HG03280 (cell line): ENCODE data around the gene KAT5.
"Not testable (repeated sequence)": the region's sequence is repeated elsewhere in the genome, so short reads cannot be mapped to it uniquely, and the experiment has no call there.

Source experiments
- ATAC-seq: cut with Tn5 transposase; IDR thresholded peaks from one replicate; pipeline ENCODE4 v1.9.1; 2021; ENCODE audit warnings: mild to moderate bottlenecking, moderate library complexity; ENCODE audit not compliant: unreplicated experiment

Gene KAT5

DNA sequence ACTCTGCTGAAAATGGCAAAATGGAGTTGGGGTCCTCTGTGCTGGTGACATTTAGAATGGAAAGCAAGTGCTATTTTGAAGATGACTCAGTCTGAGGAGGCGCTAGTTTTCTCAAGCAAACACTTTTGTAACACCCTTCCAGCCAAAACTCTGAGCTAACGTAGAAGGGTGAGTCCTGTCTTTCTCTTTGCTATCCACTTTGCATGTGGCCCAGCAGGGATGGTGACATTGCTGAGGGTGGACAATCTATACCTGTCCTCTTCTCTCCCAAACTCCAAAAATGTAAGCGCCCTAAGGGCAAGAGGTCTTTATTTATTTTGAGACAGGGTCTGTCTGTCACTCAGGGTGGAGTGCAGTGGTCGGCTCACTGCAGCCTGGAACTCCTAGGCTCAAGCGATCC is 3.6 kb upstream of the KAT5 start:
- no peak for ATAC-seq

DNA sequence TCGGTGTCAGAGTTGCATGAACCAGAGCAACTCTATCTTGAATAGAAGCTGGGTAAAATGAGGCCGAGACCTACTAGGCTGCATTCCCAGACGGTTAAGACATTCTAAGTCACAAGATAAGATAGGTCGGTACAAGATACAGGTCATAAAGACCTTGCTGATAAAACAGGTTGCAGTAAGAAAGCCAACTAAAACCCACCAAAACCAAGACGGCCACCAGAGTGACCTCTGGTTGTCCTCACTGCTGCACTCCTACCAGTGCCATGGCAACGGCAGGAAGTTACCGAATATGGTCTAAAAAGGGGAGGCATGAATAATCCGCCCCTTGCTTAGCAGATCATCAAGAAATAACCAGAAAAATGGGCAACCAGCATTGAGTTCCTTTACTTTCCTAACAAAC is 2.4 kb upstream of the KAT5 start:
- ATAC-seq, result no peak

DNA sequence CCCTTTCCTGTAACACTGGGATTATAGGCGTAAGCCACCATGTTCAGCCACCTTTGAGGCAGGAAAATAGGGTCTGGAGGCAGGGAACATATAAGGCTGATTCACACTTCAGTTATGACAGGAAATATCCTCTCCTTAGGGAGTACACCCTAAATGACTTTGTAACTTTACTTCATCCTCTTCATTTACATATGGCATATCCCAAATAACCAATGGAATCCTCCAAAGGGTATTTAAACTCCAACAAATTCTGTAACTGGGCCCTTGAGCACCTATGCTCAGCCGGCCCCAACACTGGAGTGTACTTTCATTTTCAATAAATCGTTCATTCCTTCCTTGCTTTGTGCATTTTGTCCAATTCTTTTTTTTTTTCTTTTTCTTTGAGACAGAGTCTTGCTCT is 1.6 kb upstream of the KAT5 start:
- no peak for ATAC-seq

DNA sequence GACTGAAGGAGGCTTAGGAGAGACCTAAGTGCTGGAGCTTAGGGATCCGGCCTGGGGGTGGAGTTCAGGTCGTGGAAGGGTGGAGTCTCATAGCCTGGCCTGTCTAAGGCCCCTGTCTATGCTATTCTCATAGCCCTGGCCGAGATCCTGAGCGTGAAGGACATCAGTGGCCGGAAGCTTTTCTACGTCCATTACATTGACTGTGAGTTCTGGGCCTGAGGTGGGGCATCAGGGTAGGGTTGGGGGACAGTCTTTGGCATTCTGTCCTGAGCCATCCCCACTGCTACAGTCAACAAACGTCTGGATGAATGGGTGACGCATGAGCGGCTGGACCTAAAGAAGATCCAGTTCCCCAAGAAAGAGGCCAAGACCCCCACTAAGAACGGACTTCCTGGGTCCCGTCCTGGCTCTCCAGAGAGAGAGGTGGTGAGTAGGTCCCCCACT is 603 bp downstream of the KAT5 start:
- no peak for ATAC-seq

DNA sequence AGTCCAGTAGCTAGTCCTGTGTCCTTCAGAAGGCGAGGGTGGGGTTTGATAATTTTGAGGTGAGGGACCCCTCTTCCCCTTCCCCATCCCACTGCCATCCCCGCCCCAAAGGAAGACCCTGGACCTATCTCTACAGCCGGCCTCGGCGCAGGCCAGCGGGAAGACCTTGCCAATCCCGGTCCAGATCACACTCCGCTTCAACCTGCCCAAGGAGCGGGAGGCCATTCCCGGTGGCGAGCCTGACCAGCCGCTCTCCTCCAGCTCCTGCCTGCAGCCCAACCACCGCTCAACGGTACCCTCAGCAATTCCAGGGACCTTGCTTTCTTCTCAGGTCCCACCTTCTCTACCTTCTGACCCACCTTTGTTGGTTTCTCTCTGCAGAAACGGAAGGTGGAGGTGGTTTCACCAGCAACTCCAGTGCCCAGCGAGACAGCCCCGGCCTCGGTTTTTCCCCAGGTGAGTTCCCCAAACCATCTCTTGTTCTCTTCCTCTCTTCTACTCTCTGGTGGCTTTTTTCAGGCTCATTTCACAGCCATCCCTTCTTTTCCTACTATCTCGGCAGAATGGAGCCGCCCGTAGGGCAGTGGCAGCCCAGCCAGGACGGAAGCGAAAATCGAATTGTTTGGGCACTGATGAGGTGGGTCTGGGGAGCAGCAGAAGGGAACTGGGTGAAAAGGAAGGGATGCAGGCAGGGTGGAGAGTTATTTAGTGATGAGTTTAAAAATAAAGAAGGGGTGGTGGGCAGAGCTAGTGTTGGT is 1.3 kb downstream of the KAT5 start:
- ATAC-seq, result no peak

DNA sequence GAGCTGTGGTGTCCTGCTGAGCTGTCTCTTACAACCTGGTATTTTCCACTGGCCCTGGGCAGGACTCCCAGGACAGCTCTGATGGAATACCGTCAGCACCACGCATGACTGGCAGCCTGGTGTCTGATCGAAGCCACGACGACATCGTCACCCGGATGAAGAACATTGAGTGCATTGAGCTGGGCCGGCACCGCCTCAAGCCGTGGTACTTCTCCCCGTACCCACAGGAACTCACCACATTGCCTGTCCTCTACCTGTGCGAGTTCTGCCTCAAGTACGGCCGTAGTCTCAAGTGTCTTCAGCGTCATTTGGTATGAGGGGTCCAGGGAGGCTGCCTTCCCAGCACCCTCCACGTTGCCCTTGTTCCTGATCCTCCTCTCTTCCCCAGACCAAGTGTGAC is 2.4 kb downstream of the KAT5 start:
- no peak for ATAC-seq

DNA sequence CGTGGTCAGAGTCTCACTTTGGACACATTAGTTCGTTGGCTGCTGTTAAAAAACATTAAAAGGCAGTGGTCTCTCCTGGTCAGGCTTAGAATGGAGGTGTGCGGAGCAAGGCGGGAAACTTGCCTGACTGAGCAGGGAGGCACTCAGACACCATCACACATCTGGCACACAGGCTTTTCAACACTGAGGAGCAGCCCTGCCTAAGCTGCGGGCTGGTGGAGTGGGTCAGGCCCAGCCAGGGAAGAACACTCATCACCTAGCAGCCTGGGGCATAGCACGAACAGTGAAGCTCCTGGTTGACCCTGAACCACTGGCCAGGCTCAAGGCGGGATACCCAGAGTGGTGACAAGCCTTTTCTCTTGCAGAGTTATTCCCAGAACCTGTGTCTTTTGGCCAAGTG is 4.2 kb downstream of the KAT5 start:
- no peak for ATAC-seq

DNA sequence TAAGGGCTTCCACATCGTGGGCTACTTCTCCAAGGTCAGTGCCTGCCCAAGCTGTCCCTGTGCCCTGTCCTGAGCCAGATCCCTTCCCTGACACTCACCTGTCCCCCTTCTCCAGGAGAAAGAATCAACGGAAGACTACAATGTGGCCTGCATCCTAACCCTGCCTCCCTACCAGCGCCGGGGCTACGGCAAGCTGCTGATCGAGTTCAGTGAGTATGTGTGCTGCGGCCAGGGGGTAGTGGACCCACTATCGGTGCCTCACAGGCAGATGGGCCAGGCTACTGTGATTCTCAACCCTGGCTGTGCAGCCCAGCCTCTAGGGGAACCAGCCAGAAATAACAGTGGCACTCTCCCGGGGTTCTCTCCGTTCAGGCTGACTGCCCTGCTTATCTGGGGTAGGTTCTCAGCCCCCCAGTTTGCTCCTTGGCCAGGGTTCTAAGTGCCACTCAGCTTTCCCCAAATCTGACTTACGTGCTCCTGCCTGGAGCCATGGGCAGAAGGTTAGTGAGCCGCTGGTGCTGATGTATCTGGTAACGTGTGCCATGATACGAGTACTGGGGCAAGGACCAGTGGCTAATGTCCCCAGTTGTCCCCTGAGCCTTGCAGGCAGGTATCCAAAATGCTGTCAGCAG is 4.8 kb downstream of the KAT5 start:
- no peak for ATAC-seq

DNA sequence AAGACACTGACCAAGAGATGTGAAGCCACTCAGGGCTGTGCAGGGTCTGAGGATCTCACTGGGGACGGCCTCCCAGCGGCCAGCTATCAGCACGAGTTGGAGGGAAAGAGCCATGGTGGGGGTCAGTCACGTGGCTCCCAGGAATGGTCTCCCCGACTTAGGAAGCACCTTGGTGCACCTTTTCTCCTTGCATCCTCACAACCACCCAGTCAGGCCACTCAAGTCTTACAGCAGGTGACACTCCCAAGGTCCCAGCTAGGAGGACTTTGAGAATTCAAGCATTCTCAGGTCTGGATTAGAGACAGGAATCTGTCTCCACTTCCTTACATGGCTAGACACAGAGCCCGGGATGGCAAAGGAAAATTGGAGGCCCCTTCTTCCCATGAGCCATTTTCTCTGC is 5.9 kb downstream of the KAT5 start:
- ATAC-seq, result no peak

DNA sequence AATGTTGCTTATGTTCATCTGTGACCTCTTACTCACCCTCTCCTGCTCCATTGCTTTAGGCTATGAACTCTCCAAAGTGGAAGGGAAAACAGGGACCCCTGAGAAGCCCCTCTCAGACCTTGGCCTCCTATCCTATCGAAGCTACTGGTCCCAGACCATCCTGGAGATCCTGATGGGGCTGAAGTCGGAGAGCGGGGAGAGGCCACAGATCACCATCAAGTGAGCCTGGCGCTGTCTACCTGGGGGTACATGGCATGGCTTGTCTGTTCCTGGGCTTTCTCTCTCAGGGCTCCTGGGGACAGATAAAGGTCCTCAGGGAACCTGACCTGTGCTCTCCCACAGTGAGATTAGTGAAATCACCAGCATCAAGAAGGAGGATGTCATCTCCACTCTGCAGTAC is 6.5 kb downstream of the KAT5 start:
- ATAC-seq, result no peak

DNA sequence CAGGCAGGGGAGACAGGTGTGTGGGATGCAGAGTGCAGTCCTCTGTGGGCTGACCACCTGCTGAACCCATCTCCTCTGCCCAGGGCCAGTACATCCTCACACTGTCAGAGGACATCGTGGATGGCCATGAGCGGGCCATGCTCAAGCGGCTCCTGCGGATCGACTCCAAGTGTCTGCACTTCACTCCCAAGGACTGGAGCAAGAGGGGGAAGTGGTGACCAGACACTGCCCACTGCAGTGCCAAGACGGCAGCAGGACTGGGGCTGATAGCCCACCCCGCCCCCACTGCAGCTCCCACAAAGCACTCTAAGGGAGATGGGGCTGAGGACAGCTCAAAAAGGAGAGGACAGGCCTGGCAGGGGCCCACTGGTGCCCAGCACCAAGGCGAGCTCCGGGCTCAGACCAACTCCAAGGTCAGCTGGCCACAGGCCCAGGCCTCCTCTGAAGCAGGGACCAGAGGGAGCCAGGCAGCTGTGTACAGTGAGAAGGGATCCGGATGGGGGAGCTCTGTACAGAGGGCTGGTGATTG is 7.0 kb downstream of the KAT5 start:
- no peak for ATAC-seq

DNA sequence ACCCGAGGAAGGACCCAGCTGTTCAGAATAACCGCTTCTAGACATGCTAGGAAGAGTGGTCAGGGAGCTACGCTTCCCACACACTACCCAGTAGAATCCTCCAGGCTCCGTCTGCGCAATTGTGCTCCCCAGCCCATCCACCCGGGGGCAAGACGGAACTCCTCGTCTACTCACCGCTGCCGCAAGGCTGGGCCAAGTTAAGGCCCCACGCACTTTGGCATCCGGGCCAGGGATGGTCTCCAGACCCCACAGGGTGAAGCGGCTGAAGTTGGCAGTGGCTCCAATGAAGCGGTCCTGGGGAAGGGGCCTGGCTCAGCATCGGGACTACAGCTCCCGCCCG is 7.8 kb downstream of the KAT5 start:
- ATAC-seq, result no peak

DNA sequence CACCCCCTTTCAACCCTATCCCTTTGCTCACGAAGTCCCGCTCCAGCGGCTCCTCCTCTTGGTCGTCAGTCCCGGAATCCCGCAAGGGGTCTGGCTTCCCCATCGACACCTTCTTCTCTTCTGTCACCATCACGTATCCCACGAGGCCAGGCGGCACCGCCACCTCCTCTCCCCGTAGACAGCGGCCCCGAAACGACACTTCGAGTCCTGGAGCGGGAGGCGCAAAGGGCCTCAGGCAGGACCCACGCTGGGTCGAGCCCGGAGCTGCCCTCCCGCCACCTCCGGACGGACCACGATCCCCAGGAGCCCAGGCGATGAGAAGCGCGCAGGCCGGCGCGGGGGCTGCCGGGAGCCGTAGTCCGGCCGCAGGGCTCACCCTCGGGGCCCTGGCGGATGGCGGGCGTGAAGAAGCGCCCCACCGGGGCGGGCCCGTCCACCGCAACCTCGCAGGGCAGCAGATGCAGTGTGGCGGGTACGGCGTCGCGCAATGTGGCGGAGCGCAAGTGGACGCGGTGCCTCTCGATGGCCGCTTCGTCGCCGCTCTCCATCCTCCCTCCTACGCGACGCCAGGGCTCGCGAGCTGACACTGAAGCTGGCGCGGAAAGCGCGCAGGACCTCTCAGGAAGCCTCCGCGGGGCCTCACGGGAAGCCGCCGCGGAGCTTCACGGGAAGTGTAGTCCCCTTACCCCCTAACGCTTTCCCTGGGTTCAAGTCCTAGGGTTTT is 8.3 kb downstream of the KAT5 start, which contains the start of gene RNASEH2C:
TSS of gene RNASEH2C (minus strand) at position 588 of the 724 bp plus-strand sequence. CDS start at position 548, 40 bp downstream.
- peak; percentile 80 for ATAC-seq

DNA sequence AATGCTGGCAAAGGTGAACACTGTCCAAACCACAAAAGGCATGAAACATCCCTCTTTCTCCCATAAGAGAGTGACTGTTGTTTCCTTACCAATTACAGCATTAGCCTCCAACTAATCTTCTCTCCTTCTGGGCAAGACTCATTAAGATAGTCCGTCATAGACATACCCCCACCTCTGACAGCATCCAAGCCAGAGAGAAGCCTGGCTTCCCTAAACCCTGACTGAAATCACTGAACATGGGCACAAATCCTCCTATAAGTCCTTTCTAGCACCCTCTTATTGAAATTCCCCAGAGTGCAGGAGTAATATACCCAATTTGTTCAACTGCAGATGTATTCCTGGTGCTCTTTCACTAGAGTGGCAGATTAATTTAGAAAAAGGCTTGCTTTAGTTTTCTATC is 10.2 kb downstream of the KAT5 start:
- no peak for ATAC-seq

DNA sequence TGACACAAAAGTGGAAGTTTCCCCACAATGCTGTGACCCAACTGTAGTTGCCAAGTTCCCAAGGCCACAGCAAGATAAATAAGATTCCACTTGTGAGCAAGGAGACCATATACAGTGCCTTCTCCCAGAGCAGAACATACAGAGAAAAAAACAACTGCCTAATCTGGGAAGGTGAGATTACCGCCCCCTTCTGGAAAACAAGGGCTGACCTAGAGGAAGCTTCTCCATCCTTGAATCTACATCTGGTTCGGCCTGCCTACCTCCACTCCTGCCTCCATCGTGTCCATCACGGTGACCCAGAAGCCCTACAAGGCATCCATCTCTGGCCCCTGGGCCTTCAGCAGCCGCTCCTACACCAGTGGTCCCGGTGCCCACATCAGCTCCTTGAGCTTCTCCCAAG is 14.6 kb downstream of the KAT5 start:
- ATAC-seq, result no peak

DNA sequence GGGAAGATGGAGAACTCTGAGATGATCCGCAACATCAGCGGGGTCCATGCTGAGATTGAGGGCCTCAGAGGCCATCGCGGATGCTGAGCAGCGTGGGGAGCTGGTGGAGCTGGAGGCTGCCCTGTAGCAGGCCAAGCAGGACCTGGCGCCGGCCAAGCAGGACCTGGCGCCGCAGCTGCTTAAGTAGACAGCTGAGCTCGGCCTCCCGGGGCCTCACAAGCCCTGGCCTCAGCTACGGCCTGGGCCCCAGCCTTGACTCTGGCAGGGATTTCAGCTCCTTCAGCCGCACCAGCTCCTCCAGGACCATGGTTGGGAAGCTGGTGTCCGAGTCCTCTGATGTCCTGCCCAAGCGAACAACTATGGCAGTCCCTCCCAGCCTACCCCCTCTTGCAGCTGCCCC is 15.8 kb downstream of the KAT5 start:
- no peak for ATAC-seq

DNA sequence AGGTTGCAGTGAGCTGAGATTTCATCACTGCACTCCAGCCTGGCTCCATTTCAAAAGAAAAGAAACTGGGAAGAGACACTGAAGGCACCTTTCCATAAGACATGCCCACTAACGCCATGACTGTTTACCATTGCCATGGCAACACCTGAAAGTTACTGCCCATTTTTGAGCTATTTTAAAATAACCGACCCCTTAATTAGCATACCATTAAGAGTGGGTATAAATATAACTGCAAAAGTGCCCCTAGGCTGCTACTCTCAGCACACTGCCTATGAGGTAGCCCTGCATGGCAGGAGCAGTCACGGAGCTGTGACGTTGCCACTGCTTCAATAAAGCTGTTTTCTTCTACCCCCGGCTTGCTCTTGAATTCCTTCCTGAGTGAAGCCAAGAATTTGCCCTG is 18.4 kb downstream of the KAT5 start:
- no peak for ATAC-seq

DNA sequence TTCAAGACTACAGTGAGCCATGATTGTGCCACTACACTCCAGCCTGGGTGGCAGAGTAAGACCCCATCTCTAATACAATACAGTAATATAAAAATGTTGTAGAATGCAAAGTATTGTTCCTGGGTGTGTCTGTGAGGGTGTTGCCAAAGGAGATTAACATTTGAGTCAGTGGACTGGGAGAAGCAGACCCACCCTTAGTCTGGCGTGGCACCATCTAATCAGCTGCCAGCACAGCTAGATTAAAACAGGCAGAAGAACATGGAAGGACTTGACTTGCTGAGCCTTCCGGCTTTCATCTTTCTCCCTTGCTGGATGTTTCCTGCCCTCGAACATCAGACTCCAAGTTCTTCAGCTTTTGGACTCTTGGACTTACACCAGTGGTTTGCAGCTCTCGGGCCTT is 23.1 kb downstream of the KAT5 start:
- not testable (repeated sequence) for ATAC-seq

DNA sequence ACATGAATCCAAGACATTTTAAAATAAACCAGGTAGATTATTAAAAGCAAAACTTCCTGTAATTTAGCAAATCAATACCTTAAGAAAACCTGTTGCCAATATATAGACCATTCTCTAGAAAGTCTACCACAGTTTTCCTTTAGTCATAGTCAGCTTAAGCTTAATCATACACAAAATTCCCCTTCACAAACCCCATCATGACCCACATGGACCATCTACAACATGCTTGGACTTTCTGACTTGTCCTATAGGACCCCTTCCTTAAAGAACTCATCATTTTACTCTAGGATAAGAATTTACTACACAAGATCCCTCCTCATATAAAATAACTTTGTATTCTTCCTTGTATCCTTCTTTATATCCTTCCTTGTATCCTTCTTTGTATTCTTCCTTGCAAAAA is 24.8 kb downstream of the KAT5 start:
- ATAC-seq, result no peak

DNA sequence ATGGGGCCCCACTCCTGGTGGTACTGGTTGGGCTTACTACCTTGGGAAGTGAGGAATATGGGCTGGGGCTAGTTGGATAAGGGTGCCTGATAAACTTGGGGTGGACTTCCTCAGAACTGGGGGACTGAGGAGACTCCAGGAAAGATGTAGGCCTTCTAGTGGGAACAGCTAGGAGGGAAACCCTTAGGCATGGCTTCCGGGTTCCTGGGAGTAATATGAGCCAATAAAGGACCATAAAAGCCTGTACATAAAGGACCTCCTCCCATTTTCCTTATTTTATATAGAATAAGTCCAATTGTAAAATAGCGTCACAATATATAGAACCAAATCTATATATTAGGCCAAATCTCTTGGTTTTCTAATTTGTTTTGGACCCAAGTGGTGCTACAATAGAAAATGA is 27.0 kb downstream of the KAT5 start:
- no peak for ATAC-seq

DNA sequence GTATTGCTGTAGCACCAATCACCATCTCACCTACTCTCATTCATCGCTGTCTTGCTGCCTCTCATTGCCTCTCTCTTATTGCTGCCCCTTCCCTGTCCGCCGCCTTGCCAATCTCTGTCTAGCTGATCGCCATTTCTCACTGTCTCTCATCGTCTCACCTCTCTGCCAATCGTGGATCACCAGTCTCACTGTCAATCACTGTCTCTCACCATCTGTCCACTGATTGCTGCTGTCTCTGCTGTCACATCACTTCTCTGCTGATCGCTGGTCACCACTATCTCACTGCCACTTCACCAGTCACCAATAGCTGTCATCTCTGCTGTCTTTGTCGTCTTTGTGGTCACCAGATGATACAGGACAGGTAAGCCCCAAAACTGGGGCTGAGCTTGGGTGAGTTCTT is 29.1 kb downstream of the KAT5 start:
- no peak for ATAC-seq

DNA sequence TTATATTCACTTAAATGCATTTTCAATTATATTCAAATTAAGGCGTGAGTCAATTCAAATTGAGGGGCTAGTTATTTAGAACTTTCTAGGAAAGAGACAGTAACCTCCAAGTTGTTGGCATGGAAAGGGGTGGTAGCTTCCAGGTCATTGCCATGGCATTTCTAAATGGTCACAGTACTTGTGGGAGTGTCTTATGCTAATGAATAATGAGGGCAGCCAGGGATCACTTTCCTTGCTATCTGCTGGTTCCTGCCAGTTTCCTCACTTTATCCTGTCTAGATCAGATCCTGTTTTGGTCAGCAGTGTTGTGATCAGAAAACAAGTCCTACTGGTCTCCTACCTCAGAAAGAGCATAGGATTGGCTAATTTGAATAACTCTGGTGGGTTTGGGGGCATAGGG is 30.3 kb downstream of the KAT5 start:
- no peak for ATAC-seq
